NOMO-1 treated with dmso at 0.1 percent for 144 hours (cell line): ENCODE data around the gene PATJ.
"Not testable (repeated sequence)": the region's sequence is repeated elsewhere in the genome, so short reads cannot be mapped to it uniquely, and the experiment has no call there.

ENCODE experiments used
- DNase-seq: peaks from one replicate; lab custom pipeline; 2025; ENCODE audit not compliant: unreplicated experiment; lab: John Stamatoyannopoulos, UW

Gene PATJ

GRCh38 chr1:62194651-62195544 is 452.6 kb downstream of the PATJ start, which contains the start of gene L1TD1:
Gene L1TD1, plus strand, starts transcription at chr1:62194849. Its CDS starts 11,780 bp downstream, at chr1:62206629.
- DNase-seq, result no peak

DNA sequence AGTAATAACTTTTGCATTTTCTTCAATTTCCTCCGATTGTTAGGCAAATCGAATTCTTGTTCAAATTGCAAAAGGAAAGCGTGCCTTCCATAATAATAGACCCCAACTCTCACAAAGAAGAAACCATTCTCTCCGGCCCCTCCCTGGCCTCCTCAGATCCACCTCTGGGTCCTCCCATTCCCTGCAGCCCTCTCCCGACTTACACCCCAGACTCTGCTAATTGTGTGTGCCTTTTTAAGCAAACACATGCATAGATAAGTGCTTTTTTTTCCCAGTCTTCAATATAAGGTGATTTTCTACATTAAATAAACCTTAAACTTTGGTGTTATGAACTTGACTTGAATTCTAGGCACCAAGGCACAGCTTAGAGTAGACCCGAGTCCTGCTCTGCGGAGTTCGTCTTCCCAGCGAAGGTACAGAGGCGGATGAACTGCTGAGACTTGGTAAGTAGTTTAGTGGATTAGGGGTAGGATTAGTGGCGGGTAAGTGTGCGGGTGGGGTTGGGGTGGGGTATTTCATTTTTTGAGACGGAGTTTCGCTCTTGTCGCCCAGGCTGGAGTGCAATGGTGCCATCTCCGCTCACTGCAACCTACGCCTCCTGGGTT is 453.9 kb downstream of the PATJ start:
- DNase-seq, result no peak

- DNase-seq, result no peak
Measured at GRCh38 chr1:62198069-62198780, 455.9 kb downstream of the PATJ start.

DNA sequence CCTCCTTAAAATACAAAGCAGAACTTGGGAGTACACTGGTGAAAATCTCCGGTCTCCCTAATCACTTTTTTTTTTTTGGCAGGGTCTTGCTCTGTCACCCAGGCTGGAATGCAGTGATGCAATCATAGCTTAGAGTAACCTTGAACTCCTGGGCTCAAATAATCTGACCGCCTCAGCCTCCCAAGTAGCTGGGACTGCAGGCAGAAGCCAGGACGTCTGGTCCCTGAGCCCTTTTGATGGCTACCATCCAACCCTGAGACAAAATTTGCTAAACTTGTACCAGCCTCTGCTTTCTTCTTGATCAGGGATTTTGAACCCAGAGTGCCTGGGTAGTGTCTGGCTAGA is 456.5 kb downstream of the PATJ start:
- no peak for DNase-seq

DNA sequence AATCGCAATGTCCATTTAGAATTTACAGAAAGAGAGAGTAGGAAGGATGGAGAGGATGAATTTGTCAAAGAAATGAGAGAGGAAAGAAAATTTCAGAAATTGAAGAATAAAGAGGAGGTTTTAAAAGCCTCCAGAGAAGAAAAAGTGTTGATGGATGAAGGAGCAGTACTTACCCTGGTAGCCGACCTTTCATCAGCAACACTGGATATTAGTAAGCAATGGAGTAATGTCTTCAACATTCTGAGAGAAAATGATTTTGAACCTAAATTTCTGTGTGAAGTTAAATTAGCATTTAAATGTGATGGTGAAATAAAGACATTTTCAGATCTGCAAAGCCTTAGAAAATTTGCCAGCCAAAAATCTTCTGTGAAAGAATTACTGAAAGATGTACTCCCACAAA is 464.9 kb downstream of the PATJ start:
- DNase-seq, result no peak

DNA sequence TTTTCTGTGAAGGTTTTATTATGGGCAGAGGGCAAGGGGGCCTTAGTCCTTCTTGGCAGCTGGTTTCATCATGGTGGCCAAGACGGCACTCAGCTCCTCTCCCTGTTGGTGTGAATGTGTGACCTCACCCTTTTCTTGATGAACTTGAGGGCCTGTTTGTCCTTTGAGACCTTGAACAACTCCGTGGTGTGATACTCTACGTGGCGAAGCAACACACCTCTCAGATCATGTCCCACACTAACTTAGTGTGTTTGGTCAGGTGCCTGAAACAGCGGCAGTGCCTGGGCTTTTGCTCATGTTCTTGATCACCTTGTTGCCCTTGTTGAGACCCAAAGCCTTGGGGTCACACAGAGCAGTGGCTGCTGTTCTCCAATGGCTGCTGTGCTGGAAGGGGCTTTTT is 465.8 kb downstream of the PATJ start:
- no peak for DNase-seq

GRCh38 chr1:62208970-62209369 is 466.7 kb downstream of the PATJ start:
- no peak for DNase-seq

GRCh38 chr1:62209931-62210595 is 467.8 kb downstream of the PATJ start:
- DNase-seq, result peak; percentile 58

DNA sequence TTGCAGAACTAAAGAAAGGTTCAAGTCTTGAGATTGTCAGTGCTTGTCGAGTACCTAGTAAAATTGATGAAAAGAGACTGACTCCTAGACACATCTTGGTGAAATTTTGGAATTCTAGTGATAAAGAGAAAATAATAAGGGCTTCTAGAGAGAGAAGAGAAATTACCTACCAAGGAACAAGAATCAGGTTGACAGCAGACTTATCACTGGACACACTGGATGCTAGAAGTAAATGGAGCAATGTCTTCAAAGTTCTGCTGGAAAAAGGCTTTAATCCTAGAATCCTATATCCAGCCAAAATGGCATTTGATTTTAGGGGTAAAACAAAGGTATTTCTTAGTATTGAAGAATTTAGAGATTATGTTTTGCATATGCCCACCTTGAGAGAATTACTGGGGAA is 468.7 kb downstream of the PATJ start:
- no peak for DNase-seq

GRCh38 chr1:62212411-62212810 is 470.1 kb downstream of the PATJ start:
- no peak for DNase-seq

DNA sequence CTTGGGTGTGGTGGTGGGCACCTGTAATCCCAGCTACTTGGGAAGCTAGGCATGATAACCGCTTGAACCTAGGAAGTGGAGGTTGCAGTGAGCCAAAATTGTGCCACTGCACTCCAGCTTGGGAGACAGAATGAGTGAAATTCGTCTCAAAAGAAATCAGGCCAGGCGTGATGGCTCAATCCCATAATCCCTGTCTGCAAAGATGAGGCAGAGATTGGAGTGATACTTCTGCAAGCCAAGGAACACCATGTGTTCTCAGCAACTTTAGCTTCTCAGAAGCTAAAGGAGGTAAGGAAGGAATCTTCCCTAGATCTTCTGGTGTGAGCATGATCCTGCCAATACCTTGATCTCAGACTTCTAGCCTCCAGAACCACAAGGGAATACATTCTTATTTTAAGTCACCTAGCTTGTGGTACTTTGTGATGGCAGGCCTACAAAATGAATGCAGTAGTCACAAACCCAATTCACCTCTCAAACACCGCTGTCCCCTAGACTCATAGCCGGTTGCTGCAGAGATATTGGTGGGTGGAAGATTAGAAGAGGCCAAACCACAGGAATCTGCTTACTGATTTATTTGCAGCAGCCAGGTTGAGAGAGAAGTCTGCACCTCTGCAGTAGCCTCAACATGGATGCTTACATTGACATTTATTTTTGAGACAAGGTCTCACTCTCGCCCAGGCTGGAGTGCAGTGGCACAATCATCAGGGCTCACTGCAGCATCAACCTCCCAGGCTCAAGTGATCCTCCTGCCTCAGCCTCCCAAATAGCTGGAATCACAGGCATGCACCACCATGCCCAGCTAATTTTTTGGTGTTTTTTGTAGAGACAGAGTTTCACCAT is 471.0 kb downstream of the PATJ start:
- no peak for DNase-seq

- DNase-seq, result no peak
Measured at GRCh38 chr1:62218604-62219003, 476.3 kb downstream of the PATJ start.

DNA sequence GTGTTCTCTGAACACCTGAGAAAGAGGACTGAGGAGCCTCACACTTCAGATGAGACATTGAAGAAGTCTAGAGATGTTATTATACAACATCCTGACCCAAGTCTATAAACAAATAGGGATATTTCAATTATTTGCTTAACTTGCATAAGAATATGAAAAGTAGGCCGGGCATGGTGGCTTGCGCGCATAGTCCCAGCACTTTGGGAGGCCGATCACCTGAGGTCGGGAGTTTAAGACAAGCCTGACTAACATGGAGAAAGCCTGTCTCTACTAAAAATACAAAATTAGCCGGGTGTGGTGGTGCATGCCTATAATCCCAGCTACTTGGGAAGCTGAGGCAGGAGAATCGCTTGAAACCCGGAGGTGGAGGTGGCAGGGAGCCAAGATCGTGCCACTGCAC is 478.2 kb downstream of the PATJ start:
- DNase-seq, result not testable (repeated sequence)

GRCh38 chr1:62221171-62221570 is 478.9 kb downstream of the PATJ start:
- DNase-seq, result no peak

DNA sequence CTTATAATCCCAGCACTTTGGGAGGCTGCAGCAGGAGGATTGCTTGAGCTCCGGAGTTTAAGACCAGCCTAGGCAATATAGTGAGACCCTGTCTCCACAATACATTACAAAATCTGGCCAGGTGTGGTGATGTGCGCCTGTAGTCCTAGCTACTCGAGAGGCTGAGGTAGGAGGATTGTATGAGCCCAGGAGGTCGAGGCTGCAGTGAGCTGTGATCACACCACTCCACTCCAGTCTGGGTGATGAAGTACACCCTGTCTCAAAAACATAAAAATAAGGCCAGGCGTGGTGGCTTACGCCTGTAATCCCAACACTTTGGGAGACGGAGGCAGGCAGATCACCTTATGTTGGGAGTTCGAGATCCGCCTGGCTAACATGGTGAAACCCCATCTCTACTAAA is 480.0 kb downstream of the PATJ start:
- DNase-seq, result no peak

- DNase-seq, result no peak
Measured at GRCh38 chr1:62224182-62224581, 481.9 kb downstream of the PATJ start.

GRCh38 chr1:62227496-62227895 is 485.2 kb downstream of the PATJ start:
- DNase-seq, result no peak
